NCI-H2196 (cell line): ENCODE measurements around the gene NNMT.

Experiments used
- DNase-seq: peaks from one replicate; lab custom pipeline; 2025; ENCODE audit not compliant: unreplicated experiment; lab: John Stamatoyannopoulos, UW

Gene NNMT

DNA sequence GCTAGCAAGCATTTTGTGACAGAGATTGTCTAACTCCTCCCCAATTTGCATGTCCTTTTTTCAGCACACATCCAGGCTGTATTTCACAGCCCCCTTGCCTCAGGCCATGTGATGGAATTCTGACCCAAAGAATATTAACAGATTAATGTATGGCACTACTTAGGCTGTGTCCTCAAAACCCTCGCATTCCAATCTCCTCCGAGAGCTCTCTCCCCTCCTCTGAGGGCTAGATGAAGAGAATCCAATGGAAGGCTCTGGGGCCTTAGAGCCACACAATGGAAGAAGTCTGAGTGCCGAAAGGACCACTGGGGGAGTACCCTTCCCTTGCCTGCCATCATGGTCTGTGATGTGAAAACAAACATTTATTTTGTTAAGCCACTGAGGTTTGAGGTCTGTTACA, 13.7 kb upstream of the NNMT start:
- no peak for DNase-seq

DNA sequence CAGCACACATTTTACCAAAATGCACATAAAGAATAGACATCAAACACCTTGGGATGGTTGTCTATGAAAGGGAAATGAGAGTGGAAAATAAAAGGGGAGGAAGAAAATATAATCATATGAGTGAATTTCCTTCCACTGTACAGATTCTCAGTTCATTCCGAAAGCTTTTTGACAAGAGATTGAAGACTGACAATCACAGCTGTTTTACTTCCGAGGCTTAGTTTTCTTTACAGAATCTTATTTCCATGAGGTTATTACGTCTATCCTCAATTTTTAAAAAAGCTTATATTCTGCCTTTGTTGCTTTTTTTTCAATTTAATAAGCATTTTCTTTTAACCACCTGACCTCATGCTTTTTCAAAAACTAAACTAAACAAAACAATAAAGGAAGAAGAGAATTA, 12.8 kb upstream of the NNMT start:
- DNase-seq, result no peak

DNA sequence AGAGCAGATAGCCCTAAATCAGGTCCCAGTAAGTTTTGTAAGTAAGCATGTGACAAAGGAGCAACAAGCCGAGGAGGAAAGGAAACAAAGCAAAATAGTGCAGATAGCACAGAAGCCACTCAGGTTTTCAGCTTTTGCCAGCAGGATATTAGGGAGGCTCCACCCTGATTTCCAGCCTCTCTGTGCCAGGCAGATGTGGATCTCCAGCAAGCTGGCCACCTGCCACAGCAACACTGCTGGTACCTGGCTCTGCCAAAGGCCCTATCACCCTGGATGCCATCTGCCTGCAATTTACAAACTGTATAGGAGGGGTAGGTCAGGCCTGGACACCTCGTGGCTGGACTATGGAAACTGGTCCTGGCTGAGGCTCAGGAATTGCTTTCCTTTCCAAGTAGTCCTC, 12.2 kb upstream of the NNMT start:
- DNase-seq, result peak; percentile 83

DNA sequence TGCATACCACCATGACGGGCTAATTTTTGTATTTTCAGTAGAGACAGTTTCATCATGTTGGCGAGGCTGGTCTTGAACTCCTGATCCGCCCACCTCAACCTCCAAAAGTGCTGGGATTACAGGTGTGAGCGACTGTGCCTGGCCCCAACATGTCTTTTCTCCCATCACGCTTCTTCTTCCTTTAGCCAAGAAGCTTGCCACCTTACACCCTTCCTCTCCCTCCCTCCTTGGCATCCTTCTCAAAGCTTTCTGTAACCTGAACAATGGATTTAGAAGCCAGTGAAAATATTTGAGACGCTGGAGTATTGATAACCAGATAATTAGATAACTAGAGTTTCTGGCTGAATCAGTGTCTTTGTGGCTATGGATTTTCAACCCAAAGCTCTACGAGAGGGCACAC, 11.3 kb upstream of the NNMT start:
- no peak for DNase-seq

DNA sequence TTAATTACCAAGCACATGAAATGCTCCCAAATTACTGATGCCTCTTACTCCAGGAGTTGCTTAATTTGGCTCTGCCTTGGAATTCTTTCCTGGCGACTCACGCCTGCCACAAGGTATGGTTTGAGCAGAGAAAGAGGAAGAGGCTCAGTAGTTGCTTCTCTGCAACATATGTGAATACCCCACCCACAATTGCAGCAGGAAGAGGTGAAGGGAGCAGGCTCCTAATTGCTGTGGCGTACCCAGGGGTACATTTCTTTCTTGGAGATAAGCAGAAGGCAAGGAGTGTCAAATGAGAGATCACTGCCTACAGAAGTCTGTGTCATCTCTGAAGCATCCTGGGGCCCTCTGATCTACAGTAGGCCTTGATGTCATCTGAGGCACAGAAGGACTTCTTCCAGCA, 10.6 kb upstream of the NNMT start:
- no peak for DNase-seq

DNA sequence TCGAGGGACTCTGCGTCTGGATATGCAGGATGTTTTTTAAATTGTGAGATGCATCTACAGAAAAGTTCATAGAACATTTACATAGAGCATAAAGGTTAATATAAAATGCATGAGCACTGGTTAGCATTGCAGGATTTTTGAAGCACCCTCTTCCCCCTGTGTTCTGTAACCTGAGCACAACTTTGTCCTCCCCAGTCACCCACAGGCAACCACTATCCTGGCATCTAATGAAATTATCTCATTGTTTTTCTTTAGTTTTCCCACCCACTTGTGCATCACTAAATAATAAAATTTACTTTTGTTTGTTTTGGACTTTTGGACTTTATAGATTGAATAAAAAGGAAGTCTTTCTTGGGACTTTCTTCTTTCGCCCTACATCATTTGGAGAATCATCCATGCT, 10.0 kb upstream of the NNMT start:
- DNase-seq, result no peak

DNA sequence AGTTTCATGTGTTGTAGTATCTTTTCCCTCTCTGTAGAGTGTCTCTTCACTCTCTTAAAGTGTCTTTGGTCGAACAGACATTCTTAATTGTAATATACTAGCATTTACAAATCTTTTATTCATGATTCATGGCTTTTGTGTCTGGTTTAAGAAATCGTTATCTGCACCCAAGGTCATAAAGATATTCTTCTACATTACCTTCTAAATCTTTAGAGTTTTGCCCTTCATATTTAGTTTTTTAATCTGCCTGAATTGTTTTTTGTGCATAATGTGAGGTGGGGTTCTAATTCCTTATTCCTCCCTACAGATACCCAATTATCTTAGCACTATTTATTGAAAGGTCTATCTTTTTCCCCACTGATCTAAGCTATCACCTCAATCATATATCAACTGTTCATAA, 9.0 kb upstream of the NNMT start:
- DNase-seq, result no peak

DNA sequence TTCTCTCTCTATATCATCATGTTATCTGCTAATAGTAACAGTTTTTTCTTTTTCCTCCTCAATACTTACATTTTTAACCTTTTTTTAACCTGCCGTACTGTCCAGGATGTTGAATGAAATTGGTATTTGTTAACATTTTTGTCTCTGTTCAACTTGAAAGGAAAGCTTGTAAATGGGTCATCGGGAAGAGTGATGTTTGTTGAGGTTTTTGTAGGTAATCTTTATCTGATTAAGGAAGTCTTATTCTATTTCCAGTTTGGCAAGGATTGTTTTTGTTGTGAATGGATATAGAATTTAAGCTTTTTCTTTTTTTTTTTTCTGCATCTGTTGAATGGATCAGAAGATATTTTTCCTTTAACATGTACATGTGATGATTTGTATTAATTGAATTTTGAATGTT, 8.1 kb upstream of the NNMT start:
- DNase-seq, result no peak

DNA sequence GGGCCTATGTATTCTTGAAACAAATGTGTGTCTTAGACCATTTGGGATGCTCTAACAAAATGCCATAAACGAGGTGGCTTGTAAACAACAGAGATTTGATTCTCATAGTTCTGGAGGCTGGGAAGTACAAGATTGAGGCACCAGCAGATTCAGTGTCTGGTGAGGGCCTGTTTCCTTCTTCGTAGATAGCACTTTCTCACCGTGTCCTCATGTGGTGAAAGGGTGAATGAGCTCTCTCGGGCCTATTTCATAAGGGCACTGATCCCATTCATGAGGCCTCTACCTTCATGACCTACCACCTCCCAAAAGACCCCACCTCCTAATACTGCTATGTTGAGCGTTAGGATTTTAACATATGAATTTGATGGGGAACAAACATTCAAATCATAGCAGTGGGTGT, 6.4 kb upstream of the NNMT start:
- no peak for DNase-seq

DNA sequence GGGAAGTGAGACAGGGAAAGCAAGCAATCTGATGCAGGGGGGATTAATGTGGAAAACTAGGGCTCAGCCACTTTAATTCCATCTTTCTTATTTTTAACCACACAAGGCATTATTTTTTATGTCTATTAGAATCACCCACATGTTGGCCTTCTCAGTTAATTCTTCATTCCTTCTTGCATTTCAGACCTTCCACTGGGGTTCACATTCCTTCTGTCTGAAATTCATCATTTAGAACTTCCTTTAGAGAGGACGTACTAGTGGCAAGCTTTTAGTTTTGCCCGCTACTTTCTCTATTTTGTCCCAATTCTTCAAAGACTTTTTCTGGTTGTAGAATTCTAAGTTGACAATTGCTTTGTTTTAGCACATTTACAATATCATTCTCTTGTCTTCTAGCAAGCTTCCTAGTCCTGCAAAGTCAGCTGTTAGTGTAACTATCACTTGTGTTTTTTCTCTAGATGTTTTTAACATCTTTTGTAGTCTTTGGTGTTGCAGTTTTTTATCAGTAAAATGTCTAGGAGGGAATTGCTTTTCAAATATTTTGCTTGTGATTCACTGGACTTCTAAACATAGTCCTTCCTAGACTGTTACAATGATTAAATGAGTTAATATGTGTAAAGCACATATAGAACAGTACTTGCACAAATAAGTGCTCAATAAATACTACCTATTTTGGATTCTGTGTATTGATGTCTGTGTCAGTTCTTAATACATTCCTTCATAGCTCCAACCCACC, 5.5 kb upstream of the NNMT start:
- no peak for DNase-seq

DNA sequence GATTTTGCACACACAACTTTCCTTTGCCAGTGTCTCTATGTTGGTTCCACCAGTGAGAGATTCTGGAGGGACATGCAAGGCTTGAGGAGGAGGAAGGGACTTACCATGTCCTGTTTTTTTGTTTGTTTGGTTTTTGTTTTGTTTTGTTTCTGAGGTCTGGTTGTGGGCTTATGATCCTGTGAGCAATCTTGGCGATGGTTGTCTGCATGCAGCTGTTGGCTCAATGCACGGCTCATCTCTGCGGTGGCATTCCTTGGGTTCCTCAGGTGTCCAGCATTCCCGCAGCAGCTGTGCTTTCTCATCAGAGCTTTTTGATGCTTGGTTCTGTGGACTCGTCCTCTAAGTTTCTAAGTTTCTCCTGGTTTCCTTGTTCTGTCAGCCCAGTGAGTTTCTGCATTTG, 4.8 kb upstream of the NNMT start:
- DNase-seq, result no peak

DNA sequence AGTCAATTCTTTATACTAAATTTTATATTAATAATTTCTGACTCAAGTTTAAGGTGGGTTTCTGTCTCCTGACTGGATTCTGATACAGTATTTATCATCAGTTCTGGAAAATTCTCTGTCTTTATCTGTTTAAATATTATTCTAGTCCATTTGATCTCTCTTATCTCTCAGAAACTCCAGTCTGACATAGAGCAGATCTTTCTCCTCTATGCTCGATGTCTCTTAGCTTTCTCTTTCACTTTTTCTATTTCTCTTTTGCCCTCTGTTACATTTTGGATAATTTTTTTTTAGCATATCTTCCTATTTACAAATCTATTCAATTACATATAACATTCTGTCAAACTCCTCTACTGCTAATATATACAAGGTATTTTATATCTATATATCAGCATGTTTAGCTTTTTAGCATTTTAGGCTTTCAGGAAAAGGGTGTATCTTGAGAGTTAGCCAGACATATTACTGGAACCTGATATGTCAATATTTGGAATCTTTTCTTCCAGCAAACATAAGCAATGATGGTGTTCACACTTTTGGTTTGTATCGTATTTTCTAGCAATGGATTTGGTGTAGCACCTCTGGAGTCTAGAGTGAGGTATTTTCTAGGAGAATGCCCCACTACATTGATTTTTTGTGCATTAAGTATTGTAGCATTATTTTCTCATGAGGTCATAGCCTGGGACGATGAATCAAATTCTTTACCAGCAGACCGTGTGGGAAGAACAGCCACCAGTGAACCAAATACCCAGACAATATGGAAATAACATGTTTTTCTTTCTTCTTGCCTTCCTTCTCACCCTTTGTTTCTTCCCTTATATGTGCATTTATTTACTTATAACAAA, 4.1 kb upstream of the NNMT start:
- no peak for DNase-seq

DNA sequence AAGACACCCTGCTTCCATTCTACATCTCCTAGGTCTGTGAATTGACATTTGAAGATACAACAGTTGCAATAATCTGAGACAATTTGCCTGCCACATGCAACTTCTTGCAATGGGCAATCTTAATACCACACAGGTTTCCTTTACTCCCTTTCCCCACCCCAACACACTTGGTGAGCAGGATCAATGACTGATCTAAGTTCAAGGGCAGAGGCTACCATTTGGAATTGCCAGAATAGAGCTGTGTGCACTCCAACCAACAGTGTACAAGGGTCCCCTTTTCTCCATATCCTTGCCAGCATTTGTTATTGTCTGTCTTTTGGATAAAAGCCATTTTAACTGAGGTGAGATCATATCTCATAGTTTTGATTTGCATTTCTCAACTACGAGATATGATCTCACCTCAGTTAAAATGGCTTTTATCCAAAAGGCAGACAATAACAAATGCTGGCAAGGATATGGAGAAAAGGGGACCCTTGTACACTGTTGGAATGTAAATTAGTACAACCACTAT, 2.9 kb upstream of the NNMT start:
- DNase-seq, result no peak

DNA sequence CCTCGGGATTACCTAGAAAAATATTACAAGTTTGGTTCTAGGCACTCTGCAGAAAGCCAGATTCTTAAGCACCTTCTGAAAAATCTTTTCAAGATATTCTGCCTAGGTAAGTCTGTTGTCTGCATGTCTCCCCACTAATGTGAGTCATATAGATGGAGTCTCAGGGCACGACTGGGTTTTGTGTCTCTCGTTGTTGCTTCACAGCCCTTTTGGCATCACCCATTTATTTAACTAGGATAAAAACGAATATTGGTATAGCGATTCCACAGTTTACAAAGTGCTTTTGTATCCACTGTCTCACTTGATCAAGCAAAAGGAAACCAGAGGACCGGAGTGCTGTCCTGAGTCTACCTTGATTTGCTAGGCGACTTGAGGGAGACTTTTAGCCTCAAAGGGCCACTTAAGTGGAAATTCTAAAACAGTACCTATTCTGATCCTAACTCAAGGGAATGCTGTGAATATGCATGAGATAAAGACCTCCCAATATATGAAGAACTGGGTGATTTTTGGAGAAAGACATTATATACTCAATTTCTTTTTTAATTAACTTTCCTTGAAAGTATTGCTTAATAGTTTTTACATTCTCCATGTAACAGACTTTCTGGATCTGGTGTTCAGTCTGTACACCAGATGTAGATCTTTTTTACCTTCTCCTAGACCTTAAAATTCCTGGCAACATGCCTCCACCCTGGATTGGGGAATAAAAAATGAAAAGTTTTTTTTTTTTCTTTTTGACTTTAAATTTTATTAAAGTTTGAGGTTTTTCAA, 590 bp downstream of the NNMT start:
- DNase-seq, result no peak

DNA sequence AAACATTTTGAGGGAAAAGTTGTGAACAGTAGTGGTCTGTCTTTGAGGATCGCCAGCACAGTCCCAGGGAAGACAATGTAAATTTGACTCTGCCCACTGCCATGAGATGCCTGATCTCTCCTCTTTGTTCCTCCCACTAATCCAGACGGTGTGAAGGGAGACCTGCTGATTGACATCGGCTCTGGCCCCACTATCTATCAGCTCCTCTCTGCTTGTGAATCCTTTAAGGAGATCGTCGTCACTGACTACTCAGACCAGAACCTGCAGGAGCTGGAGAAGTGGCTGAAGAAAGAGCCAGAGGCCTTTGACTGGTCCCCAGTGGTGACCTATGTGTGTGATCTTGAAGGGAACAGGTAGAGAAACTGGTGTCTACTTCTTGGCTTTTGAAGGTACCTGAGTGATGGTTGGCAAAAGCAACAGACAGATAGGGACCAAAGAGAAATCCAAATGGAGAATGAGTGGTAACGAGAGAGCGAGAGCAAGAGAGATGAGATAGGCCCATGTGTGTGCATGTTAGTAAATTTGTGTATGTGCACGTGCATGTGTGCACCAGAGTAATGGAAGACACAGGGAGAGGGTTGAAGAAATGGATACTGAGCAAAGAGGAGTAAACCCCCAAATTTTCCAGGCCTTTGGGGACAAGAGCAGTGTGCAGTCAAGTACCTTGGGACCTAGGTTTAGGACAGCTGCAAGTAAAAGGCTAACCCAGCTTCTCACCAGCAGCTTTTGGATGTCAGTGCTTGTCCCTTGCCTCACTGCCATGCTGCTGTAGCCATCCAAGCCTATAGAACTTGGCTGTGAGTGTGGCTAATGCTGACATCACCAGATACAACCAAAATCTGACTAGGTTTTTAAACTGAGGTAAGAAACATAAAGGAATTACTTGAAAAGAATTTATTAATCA, 1.9 kb downstream of the NNMT start:
- no peak for DNase-seq

DNA sequence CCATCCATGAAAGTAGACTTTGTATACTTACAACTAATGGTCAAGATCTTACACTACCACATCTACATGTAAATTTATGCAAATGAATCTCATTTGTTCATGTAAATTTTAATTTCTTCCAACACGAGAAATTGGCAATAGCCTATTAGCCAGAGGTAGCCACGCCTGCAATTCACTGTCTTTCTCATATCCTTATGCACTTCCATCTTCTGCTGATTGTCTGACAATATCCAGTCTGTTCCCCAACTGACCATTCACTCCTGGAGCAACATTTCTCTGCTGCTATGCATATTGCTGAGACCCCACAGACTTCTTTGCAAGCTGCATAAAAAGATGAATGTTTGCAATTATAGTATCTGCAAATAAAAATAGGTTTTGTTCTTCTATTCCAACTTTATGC, 2.5 kb downstream of the NNMT start:
- no peak for DNase-seq

DNA sequence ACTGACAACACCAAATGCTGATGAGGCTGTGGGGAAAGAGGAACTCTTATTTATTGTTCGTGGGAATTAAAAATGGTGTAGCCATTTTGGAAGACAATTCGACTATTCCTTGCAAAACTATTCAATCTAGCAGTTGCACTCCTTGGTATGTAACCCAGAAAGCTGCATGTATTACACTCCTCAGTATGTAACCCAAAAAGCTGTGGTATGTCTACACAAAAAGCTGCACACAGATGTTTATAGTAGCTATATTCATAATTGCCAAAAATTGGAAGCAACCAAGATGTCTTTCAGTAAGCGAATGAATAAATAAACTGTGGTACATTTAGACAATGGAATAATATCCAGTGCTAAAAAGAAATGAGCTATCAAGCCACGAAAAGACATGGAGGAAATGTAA, 4.9 kb downstream of the NNMT start:
- no peak for DNase-seq

DNA sequence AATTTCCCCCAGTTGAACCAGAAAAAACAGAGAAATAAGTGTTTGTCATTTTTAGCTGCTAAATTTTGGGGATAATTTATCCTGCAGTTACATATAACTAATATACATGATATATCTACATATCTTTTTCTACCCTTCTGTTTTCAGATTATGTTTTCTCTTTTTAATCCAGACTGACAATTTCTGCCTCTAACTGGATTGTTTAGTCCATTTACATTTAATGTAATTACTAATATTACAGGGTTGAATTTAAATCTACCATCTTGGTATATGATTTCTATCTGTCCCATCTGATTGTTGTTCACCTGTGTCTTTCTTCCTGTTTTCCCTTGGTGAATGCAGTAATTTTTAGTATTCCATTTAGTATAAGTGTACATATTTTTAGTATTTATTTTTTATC, 5.7 kb downstream of the NNMT start:
- no peak for DNase-seq

DNA sequence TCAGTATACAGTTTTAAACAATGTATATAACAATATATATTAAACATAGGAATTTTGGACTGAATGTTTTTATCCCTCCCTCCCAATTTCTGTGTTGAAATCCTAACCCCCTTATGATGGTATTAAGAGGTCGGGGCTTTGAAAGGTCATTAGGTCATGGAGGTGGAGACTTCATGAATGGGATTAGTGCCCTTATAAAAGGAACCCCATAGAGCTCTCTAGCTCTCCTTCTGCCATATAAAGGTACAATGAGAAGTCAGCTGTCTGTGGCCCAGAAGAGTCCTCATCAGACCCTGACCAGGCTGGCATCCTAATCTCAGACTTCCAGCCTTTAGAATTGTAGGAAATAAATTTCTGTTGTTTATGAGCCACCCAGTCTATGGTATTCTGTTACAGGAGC, 6.5 kb downstream of the NNMT start:
- DNase-seq, result no peak

DNA sequence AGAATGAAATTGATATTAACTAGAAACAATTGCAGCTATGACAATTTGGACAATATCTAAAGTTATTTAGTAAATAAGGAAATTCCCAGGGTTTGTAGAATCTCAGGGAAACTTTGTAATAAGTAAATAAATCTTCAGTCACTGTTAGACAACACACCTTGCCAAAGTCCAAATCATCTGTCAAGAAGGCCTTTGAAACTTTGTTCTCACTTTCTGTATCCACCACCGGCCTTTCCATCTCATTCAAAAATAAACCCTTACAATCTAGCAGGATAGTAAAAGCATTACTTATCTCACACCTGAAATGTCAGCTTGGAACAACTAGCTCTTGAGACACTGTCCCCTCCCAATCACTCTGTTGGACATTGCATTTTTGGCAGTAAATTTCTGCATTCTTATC, 7.9 kb downstream of the NNMT start:
- DNase-seq, result no peak

DNA sequence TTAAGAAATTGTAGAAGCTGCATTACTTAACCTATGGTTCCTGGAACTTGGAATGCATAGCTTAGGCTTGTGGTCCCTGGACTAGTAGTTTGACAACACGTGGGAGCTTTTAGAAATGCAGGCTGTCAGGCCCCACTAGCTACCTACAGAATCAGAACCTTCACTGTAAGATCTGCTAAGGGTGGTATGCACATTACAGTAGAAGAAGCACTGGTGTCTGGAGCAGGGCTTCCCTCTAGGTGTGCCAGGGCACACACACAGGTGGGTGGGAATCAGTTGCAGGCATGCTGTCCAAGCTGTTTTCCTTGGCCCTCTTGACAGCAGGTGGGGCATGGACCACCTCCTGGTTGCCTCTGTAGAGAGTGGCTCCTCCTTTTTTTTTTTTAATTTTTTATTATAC, 8.8 kb downstream of the NNMT start:
- no peak for DNase-seq
